GM20431 (cell line): ENCODE data around the gene ZDHHC11B.
"Not testable (repeated sequence)": the region's sequence is repeated elsewhere in the genome, so short reads cannot be mapped to it uniquely, and the experiment has no call there.

Experiments
- in situ Hi-C: fragments of 300-500 bp; cut with MseI, MboI; formaldehyde crosslinking; loops from one replicate; pipeline ENCODE4 v1.15.0; 2020; ENCODE audit warnings: low sequenced_read_pairs; ENCODE audit not compliant: unreplicated experiment

ZDHHC11B gene

GRCh38 chr5:756865-757345 lies 27.6 kb downstream of the ZDHHC11B start:
- in situ Hi-C loops: no loop called here

GRCh38 chr5:756171-756570 lies 28.4 kb downstream of the ZDHHC11B start:
- in situ Hi-C loops: no loop called here

- in situ Hi-C loops: not testable (repeated sequence)
Measured at GRCh38 chr5:754143-754632, 30.3 kb downstream of the ZDHHC11B start.

GRCh38 chr5:753567-754142 lies 30.9 kb downstream of the ZDHHC11B start:
- in situ Hi-C loops: not testable (repeated sequence)

GRCh38 chr5:752532-753115 lies 31.9 kb downstream of the ZDHHC11B start:
- in situ Hi-C loops: not testable (repeated sequence)

- in situ Hi-C loops: not testable (repeated sequence)
Measured at GRCh38 chr5:751992-752391, 32.5 kb downstream of the ZDHHC11B start.

- in situ Hi-C loops: no loop called here
Measured at GRCh38 chr5:751496-751895, 33.0 kb downstream of the ZDHHC11B start.

GRCh38 chr5:750226-750625 lies 34.3 kb downstream of the ZDHHC11B start:
- in situ Hi-C loops: not testable (repeated sequence)

- in situ Hi-C loops: no loop called here
Measured at GRCh38 chr5:749101-749670, 35.3 kb downstream of the ZDHHC11B start.

GRCh38 chr5:748011-748980 lies 36.2 kb downstream of the ZDHHC11B start:
- in situ Hi-C loops: not testable (repeated sequence)

- in situ Hi-C loops: not testable (repeated sequence)
Measured at GRCh38 chr5:747303-747844, 37.2 kb downstream of the ZDHHC11B start.

GRCh38 chr5:746258-746761 lies 38.2 kb downstream of the ZDHHC11B start:
- in situ Hi-C loops: no loop called here

- in situ Hi-C loops: not testable (repeated sequence)
Measured at GRCh38 chr5:745272-746142, 39.0 kb downstream of the ZDHHC11B start.

- in situ Hi-C loops: not testable (repeated sequence)
Measured at GRCh38 chr5:743696-744404, 40.7 kb downstream of the ZDHHC11B start.

- in situ Hi-C loops: not testable (repeated sequence)
Measured at GRCh38 chr5:742276-742675, 42.3 kb downstream of the ZDHHC11B start.

GRCh38 chr5:734145-734544 lies 50.4 kb downstream of the ZDHHC11B start:
- in situ Hi-C loops: not testable (repeated sequence)

- in situ Hi-C loops: not testable (repeated sequence)
Measured at GRCh38 chr5:732754-733454, 51.6 kb downstream of the ZDHHC11B start.

GRCh38 chr5:729225-729624 lies 55.3 kb downstream of the ZDHHC11B start:
- in situ Hi-C loops: not testable (repeated sequence)
